Activated CD8-positive, alpha-beta T cell treated with anti-CD3 and anti-CD28 coated beads, Interleukin-2, amount 10 ng/mL, durations not matched to agents 7 days and 5 days (primary cell): ENCODE data around the gene RNPEP. TPM values are rescaled to one million over a fixed set of nuclear protein-coding genes. Genes with fewer than 3 reads are reported as not detected.

ENCODE experiments used
- ATAC-seq: fragments of 150-1000 bp; cut with Tn5 transposase; one replicate; pipeline ENCODE4 v1.10.0; 2021; ENCODE audit warnings: moderate library complexity
- CTCF ChIA-PET: fragments of 350-600 bp; sonication (Branson Sonifier 250); formaldehyde crosslinking; loops from one replicate; lab custom pipeline; 2021; ENCODE audit warnings: antibody characterized with exemption; lab: Charles Lee
- POLR2A ChIA-PET: fragments of 350-600 bp; sonication (Branson Sonifier 250); formaldehyde crosslinking; loops from one replicate; lab custom pipeline; 2021; ENCODE audit warnings: antibody characterized with exemption; lab: Charles Lee
- DNase-seq: peaks from one replicate; pipeline ENCODE4 v3.0.0-alpha.2; 2020
- H3K27ac Mint-ChIP-seq: one replicate; pipeline ENCODE4 v1.8.0; 2021; ENCODE audit warnings: mild to moderate bottlenecking, mixed read lengths
- H3K27me3 Mint-ChIP-seq: one replicate; pipeline ENCODE4 v1.8.0; 2021; ENCODE audit warnings: low read depth, mixed read lengths
- H3K36me3 Mint-ChIP-seq: one replicate; pipeline ENCODE4 v1.8.0; 2021; ENCODE audit warnings: low read depth, mixed read lengths
- H3K4me1 Mint-ChIP-seq: one replicate; pipeline ENCODE4 v1.8.0; 2021; ENCODE audit warnings: low read depth, mixed read lengths
- H3K4me3 Mint-ChIP-seq: one replicate; pipeline ENCODE4 v1.8.0; 2021; ENCODE audit warnings: mild to moderate bottlenecking, mixed read lengths
- H3K9me3 Mint-ChIP-seq: one replicate; pipeline ENCODE4 v1.8.0; 2022; ENCODE audit warnings: mixed read lengths; ENCODE audit not compliant: insufficient read depth
- total RNA-seq, 2 experiments: library from RNA; stranded (reverse); gene quantifications; one replicate each; pipeline ENCODE4 v1.2.3, GENCODE V29; 2021

Gene RNPEP
- total RNA-seq, 2 experiments from 2014 or later, result 32.0 to 32.2 TPM

DNA sequence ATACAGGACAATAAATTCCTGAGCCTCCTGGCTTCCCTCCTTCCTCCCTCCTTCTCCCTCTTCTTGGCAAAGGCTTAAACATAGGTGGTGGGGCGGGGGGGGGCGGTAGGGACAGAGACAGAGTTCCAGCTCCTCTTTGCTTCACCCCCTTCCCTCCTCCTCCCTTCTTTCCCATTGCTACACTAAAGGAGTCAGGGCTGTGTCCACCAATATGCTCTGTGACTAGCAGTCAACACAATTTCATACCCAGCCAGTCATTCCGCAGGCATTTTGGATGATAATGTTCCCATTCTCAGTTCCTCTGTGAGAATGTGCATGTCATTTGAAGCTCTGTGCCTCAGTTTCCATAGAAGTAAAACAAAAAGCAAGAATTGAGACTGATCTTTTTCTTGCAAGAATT is 37.8 kb upstream of the RNPEP start:
- no peak overlapping the region for H3K27ac Mint-ChIP-seq
- H3K4me1 Mint-ChIP-seq, result peaks cover 7% of the 10 kb centered on the region
- H3K36me3 Mint-ChIP-seq, result no peaks in the 10 kb centered on the region
- H3K4me3 Mint-ChIP-seq, result no peak overlapping the region
- ChIA-PET CTCF (interaction anchor here (1.2 to 3.8 kb wide), 4 partner anchors 10 to 48 kb away, joined by 4 to 22 read pairs (median 4); no protein-coding TSS in a partner anchor), POLR2A (no interaction called here)
- H3K27me3 Mint-ChIP-seq, result peaks cover 55% of the 10 kb centered on the region
- H3K9me3 Mint-ChIP-seq, result no peaks in the 10 kb centered on the region
- DNase-seq, result no peak
- no peak for ATAC-seq

- CTCF ChIA-PET, result interaction anchor here (0.6 to 3.8 kb wide), 8 partner anchors 9 to 123 kb away, joined by 3 to 22 read pairs (median 4); partner anchors contain the start of gene TIMM17A
- Mint-ChIP-seq H3K4me1 (peaks cover 7% of the 10 kb centered on the region), H3K27me3 (peaks cover 55% of the 10 kb centered on the region), H3K9me3 (no peaks in the 10 kb centered on the region), H3K36me3 (no peaks in the 10 kb centered on the region), H3K27ac (no peak overlapping the region), H3K4me3 (no peak overlapping the region)
- DNase-seq, result no peak
- POLR2A ChIA-PET, result no interaction called here
- no peak for ATAC-seq
These were observed 37.3 kb upstream of the RNPEP start for GRCh38 chr1:201945157-201945556.

DNA sequence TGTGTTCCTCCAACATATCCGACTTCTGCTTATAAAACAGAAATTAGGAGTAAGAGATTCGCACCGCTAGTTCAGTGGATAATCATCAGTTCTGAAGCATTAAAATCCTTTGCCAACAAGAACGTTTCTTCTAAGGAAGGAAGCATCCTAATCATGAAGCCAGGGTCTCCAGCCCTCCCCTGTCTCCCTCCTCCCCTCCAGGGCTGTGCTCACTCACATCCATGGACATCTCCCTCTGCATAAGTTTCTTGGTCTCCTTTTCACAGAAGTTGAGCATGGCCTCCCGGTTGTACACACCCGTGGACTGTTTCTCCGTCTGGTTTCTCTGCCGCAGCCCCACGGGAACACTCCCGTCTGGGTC is 36.6 kb upstream of the RNPEP start:
- Mint-ChIP-seq H3K4me1 (peaks cover 7% of the 10 kb centered on the region), H3K36me3 (no peaks in the 10 kb centered on the region), H3K4me3 (no peak overlapping the region), H3K27ac (no peak overlapping the region), H3K27me3 (peaks cover 59% of the 10 kb centered on the region), H3K9me3 (no peaks in the 10 kb centered on the region)
- POLR2A ChIA-PET, result no interaction called here
- ATAC-seq (no peak), DNase-seq (no peak)
- CTCF ChIA-PET, result interaction anchor here (0.5 to 3.8 kb wide), 7 partner anchors 9 to 126 kb away, joined by 3 to 22 read pairs (median 4); partner anchors contain the start of gene TIMM17A

- H3K4me3 Mint-ChIP-seq, result no peak within 1 kb of the TSS
- H3K9me3 Mint-ChIP-seq, result no peaks in the 10 kb centered on the region
- H3K27ac Mint-ChIP-seq, result no peak within 1 kb of the TSS
These were observed 36.1 kb upstream of the RNPEP start, which contains the start of gene LMOD1 for GRCh38 chr1:201946224-201946908. Gene LMOD1, minus strand, starts transcription at chr1:201946548. Its CDS starts 208 bp downstream, at chr1:201946340.

GRCh38 chr1:201947697-201948008 is 34.8 kb upstream of the RNPEP start:
- peaks cover 7% of the 10 kb centered on the region for H3K4me1 Mint-ChIP-seq
- no peak for DNase-seq
- no peak overlapping the region for H3K4me3 Mint-ChIP-seq
- no peaks in the 10 kb centered on the region for H3K9me3 Mint-ChIP-seq
- CTCF ChIA-PET, result interaction anchor here (1.2 kb wide), 1 partner anchor 52 kb away, joined by 3 read pairs; no protein-coding TSS in a partner anchor
- no peaks in the 10 kb centered on the region for H3K36me3 Mint-ChIP-seq
- ATAC-seq, result no peak
- peaks cover 57% of the 10 kb centered on the region for H3K27me3 Mint-ChIP-seq
- POLR2A ChIA-PET, result no interaction called here
- no peak overlapping the region for H3K27ac Mint-ChIP-seq

More at GRCh38 chr1:201946224-201946908, 36.1 kb upstream of the RNPEP start, which contains the start of gene LMOD1:
- ChIA-PET POLR2A (no interaction called here), CTCF (interaction anchor here (0.5 to 3.8 kb wide), 5 partner anchors 27 to 127 kb away, joined by 3 to 22 read pairs (median 4); no protein-coding TSS in a partner anchor)
- H3K4me1 Mint-ChIP-seq, result peaks cover 7% of the 10 kb centered on the region
- DNase-seq (no peak), ATAC-seq (no peak)
- peaks cover 59% of the 10 kb centered on the region for H3K27me3 Mint-ChIP-seq
- no peaks in the 10 kb centered on the region for H3K36me3 Mint-ChIP-seq

DNA sequence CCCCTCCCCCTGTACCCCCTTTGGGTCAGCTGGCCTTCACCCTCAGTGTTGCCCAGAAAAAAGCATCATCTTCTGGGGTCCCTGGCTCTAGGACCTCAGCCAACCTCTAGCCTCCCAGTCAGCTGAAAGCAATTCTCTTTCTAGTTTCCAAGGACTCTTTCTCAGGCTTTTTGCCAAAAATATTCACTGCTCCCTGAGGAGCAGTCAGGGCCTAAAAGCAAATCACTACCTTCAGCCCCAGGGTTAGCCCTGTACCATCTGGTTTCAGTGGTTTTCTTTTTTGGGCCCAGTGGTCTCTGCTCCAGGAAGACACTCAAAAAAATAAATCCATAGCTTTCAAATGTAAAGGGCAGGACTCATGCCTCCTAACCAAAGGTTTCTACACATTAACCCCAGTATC is 33.0 kb upstream of the RNPEP start:
- peaks cover 45% of the 10 kb centered on the region for H3K27me3 Mint-ChIP-seq
- DNase-seq, result no peak
- no peaks in the 10 kb centered on the region for H3K36me3 Mint-ChIP-seq
- no peak for ATAC-seq
- H3K4me3 Mint-ChIP-seq, result no peak overlapping the region
- ChIA-PET POLR2A (no interaction called here), CTCF (interaction anchor here (2.7 kb wide), 1 partner anchor 54 kb away, joined by 14 read pairs; no protein-coding TSS in a partner anchor)
- H3K27ac Mint-ChIP-seq, result no peak overlapping the region
- H3K9me3 Mint-ChIP-seq, result no peaks in the 10 kb centered on the region
- peaks cover 11% of the 10 kb centered on the region for H3K4me1 Mint-ChIP-seq

GRCh38 chr1:201954263-201955008 is 28.0 kb upstream of the RNPEP start:
- no peak for DNase-seq
- ChIA-PET POLR2A (interaction anchor here (1.0 kb wide), 1 partner anchor 67 kb away, joined by 3 read pairs; no protein-coding TSS in a partner anchor), CTCF (interaction anchor here (1.0 to 5.3 kb wide), 7 partner anchors 9 to 125 kb away, joined by 3 to 36 read pairs (median 5); no protein-coding TSS in a partner anchor)
- H3K9me3 Mint-ChIP-seq, result no peaks in the 10 kb centered on the region
- ATAC-seq, result peak; percentile 17
- H3K4me3 Mint-ChIP-seq, result peak overlapping the region; percentile 91
- H3K4me1 Mint-ChIP-seq, result peaks cover 26% of the 10 kb centered on the region
- peaks cover 3% of the 10 kb centered on the region for H3K27me3 Mint-ChIP-seq
- peak overlapping the region; percentile 95 for H3K27ac Mint-ChIP-seq
- H3K36me3 Mint-ChIP-seq, result peaks cover 17% of the 10 kb centered on the region

- Mint-ChIP-seq H3K4me3 (peak within 1 kb of the TSS; percentile 91), H3K9me3 (no peaks in the 10 kb centered on the region), H3K36me3 (peaks cover 20% of the 10 kb centered on the region), H3K27ac (peak within 1 kb of the TSS; percentile 95), H3K27me3 (peaks cover 3% of the 10 kb centered on the region), H3K4me1 (peaks cover 26% of the 10 kb centered on the region)
- CTCF ChIA-PET, result interaction anchor here (1.0 to 5.3 kb wide), 7 partner anchors 10 to 125 kb away, joined by 3 to 36 read pairs (median 5); no protein-coding TSS in a partner anchor
- DNase-seq (peak; percentile 97), ATAC-seq (peak; percentile 100)
- POLR2A ChIA-PET, result interaction anchor here (0.7 to 1.0 kb wide), 2 partner anchors 9 to 69 kb away, joined by 3 read pairs; no protein-coding TSS in a partner anchor
These were observed 27.3 kb upstream of the RNPEP start, which contains the start of gene TIMM17A for GRCh38 chr1:201955009-201955728. Gene TIMM17A, plus strand, starts transcription at chr1:201955503. Its CDS starts 24 bp downstream, at chr1:201955527.

- peak; percentile 71 for ATAC-seq
These were observed 26.7 kb upstream of the RNPEP start for GRCh38 chr1:201955729-201956143.

DNA sequence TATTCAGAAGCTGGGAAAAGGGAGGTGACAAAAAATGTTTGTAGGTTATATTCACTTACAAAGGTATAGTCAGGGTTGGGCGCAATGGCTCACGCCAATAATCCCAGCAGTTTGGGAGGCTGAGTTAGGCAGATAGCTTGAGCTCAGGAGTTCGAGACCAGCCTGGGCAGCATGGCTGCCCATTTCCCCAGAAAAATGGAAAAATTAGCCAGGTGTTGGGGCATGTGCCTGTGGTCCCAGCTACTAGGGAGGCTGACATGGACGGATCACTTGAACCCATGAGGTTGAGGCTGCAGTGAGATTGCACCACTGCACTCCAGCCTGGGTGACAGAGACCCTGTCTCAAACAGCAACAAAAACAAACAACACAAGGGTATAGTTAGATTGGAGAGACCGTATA is 24.1 kb upstream of the RNPEP start:
- POLR2A ChIA-PET, result interaction anchor here (1.2 kb wide), 1 partner anchor 9 kb away, joined by 3 read pairs; no protein-coding TSS in a partner anchor
- Mint-ChIP-seq H3K4me1 (peaks cover 26% of the 10 kb centered on the region), H3K27me3 (no peaks in the 10 kb centered on the region), H3K4me3 (no peak overlapping the region), H3K36me3 (peaks cover 36% of the 10 kb centered on the region), H3K27ac (no peak overlapping the region), H3K9me3 (no peaks in the 10 kb centered on the region)
- CTCF ChIA-PET, result interaction anchor here (1.1 to 1.8 kb wide), 2 partner anchors 10 to 62 kb away, joined by 3 to 12 read pairs; no protein-coding TSS in a partner anchor
- no peak for ATAC-seq
- no peak for DNase-seq

More at GRCh38 chr1:201955729-201956143, 26.7 kb upstream of the RNPEP start:
- CTCF ChIA-PET, result interaction anchor here (1.8 to 5.3 kb wide), 4 partner anchors 10 to 78 kb away, joined by 4 to 36 read pairs (median 6); no protein-coding TSS in a partner anchor
- Mint-ChIP-seq H3K4me3 (peak overlapping the region; percentile 91), H3K36me3 (peaks cover 23% of the 10 kb centered on the region), H3K4me1 (peaks cover 26% of the 10 kb centered on the region), H3K9me3 (no peaks in the 10 kb centered on the region), H3K27me3 (no peaks in the 10 kb centered on the region), H3K27ac (peak overlapping the region; percentile 95)
- POLR2A ChIA-PET, result interaction anchor here (1.0 kb wide), 1 partner anchor 9 kb away, joined by 3 read pairs; no protein-coding TSS in a partner anchor
- no peak for DNase-seq
